Peyer's patch (tissue), 4 donors: ENCODE data around the gene HDAC9.

Experiments
- POLR2A ChIP-seq, 2 donors: fragments of 450-650 bp; IDR thresholded peaks; one replicate each; pipeline ENCODE4 v1.5.1; 2017; ENCODE audit warnings: antibody characterized with exemption in 2 of 2, mild to moderate bottlenecking in 2 of 2, moderate library complexity in 2 of 2
- TF ChIP-seq, protein P1 (sequence below), 6 experiments: fragments of 450-650 bp in 4 of 6; fragments of 200-600 bp in 2 of 6; sonication (generic) in 1 of 6; IDR thresholded peaks; one replicate each; pipeline ENCODE4 v1.5.1; 2017 to 2019; ENCODE audit warnings: antibody characterized with exemption in 6 of 6, mild to moderate bottlenecking in 3 of 6, moderate library complexity in 1 of 6

DNA sequence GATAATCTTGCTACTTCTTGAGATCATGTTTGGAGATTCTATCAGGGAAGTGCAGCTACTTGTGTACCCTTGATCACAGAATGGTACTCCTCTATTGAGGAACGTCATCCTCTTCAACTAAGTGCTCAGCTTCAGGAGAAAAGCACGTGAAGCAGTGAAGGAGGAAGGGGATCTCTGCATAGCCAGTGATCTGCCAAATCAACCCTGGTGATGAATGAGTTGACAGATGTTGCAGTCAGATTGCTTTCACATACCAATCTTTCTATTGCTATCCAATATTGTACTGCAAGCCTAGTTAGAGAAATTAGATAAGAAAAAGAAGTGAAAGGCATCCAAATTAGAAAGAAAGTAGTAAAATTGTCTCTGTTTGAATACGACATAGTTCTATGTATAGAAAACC is 312.5 kb downstream of the HDAC9 start:
- TF ChIP-seq, protein P1, sequence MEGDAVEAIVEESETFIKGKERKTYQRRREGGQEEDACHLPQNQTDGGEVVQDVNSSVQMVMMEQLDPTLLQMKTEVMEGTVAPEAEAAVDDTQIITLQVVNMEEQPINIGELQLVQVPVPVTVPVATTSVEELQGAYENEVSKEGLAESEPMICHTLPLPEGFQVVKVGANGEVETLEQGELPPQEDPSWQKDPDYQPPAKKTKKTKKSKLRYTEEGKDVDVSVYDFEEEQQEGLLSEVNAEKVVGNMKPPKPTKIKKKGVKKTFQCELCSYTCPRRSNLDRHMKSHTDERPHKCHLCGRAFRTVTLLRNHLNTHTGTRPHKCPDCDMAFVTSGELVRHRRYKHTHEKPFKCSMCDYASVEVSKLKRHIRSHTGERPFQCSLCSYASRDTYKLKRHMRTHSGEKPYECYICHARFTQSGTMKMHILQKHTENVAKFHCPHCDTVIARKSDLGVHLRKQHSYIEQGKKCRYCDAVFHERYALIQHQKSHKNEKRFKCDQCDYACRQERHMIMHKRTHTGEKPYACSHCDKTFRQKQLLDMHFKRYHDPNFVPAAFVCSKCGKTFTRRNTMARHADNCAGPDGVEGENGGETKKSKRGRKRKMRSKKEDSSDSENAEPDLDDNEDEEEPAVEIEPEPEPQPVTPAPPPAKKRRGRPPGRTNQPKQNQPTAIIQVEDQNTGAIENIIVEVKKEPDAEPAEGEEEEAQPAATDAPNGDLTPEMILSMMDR (IDR thresholded peaks at IDR 0.05): no peak
- TF ChIP-seq POLR2A (IDR thresholded peaks at IDR 0.05): no peak
